Measurements from ENCODE around the gene CASQ2. TPM values are rescaled to one million over a fixed set of nuclear protein-coding genes. Genes with fewer than 3 reads are reported as not detected.

Gene CASQ2
- total RNA-seq, 2 experiments from 2014 or later = not detected

DNA sequence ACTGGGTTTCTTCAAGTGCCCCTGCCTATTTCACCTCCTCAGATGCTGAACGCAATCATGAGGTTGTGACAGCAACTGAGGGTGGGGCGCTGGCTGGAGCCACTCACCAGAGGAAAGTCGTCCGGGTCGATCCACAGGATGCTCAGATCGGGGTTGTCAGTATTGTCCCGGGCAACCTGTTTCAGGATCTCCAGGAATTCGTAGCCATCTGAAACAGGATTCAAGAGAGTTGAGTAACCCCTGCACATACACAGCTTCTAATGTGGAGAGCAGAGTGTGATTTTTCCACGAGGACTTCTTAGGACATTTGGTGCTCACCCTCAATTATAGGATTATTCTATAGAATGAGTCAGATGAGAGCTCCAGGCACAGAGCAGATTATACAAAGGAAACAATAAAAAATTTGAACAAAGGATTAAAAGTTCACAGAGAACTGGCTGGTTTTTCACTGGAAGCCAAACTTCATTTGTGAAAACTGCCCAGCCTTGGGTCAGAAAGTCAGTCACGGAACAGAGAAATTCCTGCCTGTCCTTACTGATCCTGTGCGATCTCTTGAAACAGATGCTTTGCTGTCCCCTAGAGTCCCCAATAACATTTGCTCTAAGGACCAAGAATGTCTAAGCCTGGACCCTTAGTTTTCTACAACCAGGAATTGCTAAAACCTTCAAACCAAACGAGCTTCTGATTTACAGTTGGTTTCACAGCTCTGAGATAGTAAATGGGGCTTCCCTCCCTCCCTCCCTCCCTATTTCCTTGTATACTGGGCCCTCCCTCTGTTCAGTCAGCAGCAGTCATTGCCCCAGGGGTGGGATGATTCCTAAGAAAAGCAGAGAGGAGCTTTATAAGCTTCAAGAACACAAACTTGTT is 63.2 kb downstream of the CASQ2 start:
- Mint-ChIP-seq H3K36me3 (ENCODE audit: low read depth) (no peaks in the 10 kb centered on the region), H3K27ac (no peak overlapping the region), H3K9me3 (no peaks in the 10 kb centered on the region), H3K4me3 (no peak overlapping the region), H3K27me3 (ENCODE audit: low read depth) (peaks cover 17% of the 10 kb centered on the region), H3K4me1 (ENCODE audit: low read depth) (no peaks in the 10 kb centered on the region)
- intact Hi-C loops (cut with micrococcal nuclease) = loop anchor here (5.0 kb wide), 3 partner anchors 63 to 568 kb away; partner anchors contain the start of gene VANGL1
- CTCF ChIA-PET = interaction anchor here (1.2 to 2.2 kb wide), 4 partner anchors 9 to 110 kb away, joined by 4 to 17 read pairs (median 8); no protein-coding TSS in a partner anchor
- no peak for DNase-seq

GRCh38 chr1:115702959-115703358 is 65.6 kb downstream of the CASQ2 start:
- H3K36me3 Mint-ChIP-seq (ENCODE audit: low read depth) = no peaks in the 10 kb centered on the region
- no peaks in the 10 kb centered on the region for H3K9me3 Mint-ChIP-seq
- no peak overlapping the region for H3K4me3 Mint-ChIP-seq
- CTCF ChIA-PET = interaction anchor here (1.2 kb wide), 1 partner anchor 10 kb away, joined by 4 read pairs; no protein-coding TSS in a partner anchor
- peaks cover 14% of the 10 kb centered on the region for H3K27me3 Mint-ChIP-seq (ENCODE audit: low read depth)
- intact Hi-C loops (cut with micrococcal nuclease) = no loop called here
- H3K27ac Mint-ChIP-seq = no peak overlapping the region
- no peak for DNase-seq
- no peaks in the 10 kb centered on the region for H3K4me1 Mint-ChIP-seq (ENCODE audit: low read depth)

GRCh38 chr1:115701090-115701489 is 67.4 kb downstream of the CASQ2 start:
- intact Hi-C loops (cut with micrococcal nuclease) = no loop called here
- Mint-ChIP-seq H3K4me1 (ENCODE audit: low read depth) (no peaks in the 10 kb centered on the region), H3K9me3 (no peaks in the 10 kb centered on the region), H3K4me3 (no peak overlapping the region), H3K27ac (no peak overlapping the region), H3K27me3 (ENCODE audit: low read depth) (peaks cover 5% of the 10 kb centered on the region), H3K36me3 (ENCODE audit: low read depth) (no peaks in the 10 kb centered on the region)
- CTCF ChIA-PET = no interaction called here
- DNase-seq = no peak

GRCh38 chr1:115697619-115698018 is 70.9 kb downstream of the CASQ2 start:
- Mint-ChIP-seq H3K27ac (no peak overlapping the region), H3K36me3 (ENCODE audit: low read depth) (no peaks in the 10 kb centered on the region), H3K4me1 (ENCODE audit: low read depth) (no peaks in the 10 kb centered on the region), H3K4me3 (no peak overlapping the region), H3K27me3 (ENCODE audit: low read depth) (peaks cover 4% of the 10 kb centered on the region), H3K9me3 (no peaks in the 10 kb centered on the region)
- intact Hi-C loops (cut with micrococcal nuclease) = no loop called here
- no peak for DNase-seq
- CTCF ChIA-PET = no interaction called here

DNA sequence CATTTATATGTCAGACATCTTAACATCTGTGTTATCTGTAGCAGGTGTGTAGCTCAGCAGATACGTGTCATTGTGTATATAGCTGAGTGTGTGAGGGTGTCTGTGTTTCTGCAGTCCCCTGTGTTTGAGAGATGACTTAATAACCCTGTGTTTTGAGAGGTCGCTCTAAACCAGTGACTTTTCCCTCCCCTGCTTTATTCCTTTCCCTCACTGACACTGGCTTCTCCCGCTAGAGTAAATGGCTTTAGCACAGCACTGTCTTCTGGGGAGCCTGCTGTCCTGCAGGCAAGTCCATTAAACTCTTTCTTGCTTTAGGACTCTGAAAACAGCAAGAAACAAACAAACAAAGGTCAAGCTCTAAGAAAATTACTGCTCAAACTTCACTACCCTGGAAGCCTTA is 73.7 kb downstream of the CASQ2 start:
- no peaks in the 10 kb centered on the region for H3K9me3 Mint-ChIP-seq
- H3K36me3 Mint-ChIP-seq (ENCODE audit: low read depth) = no peaks in the 10 kb centered on the region
- CTCF ChIA-PET = no interaction called here
- H3K27me3 Mint-ChIP-seq (ENCODE audit: low read depth) = peaks cover 2% of the 10 kb centered on the region
- H3K4me3 Mint-ChIP-seq = no peak overlapping the region
- intact Hi-C loops (cut with micrococcal nuclease) = no loop called here
- no peaks in the 10 kb centered on the region for H3K4me1 Mint-ChIP-seq (ENCODE audit: low read depth)
- no peak for DNase-seq
- no peak overlapping the region for H3K27ac Mint-ChIP-seq

DNA sequence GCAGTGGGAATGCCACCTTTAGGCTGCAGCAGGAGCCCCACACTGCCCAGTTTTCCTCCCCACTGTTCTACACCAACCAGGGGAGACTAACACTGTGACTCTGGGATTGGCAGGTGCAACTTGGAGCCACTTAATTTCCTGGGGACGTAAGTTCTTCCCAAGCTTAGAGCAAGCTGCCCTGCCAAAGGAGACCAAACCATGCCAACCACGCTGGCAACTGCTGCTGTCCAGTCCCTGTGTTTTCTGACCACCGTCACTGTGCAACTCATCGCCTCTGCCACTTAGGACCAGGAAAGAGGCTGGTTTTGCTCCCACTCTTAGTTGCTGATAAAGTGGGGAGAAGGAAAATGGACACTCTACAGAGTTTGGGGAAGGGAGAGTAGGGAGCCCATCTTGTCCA is 76.3 kb downstream of the CASQ2 start:
- Mint-ChIP-seq H3K4me3 (no peak overlapping the region), H3K9me3 (no peaks in the 10 kb centered on the region), H3K27me3 (ENCODE audit: low read depth) (no peaks in the 10 kb centered on the region), H3K4me1 (ENCODE audit: low read depth) (no peaks in the 10 kb centered on the region), H3K36me3 (ENCODE audit: low read depth) (no peaks in the 10 kb centered on the region), H3K27ac (no peak overlapping the region)
- CTCF ChIA-PET = interaction anchor here (1.0 kb wide), 1 partner anchor 14 kb away, joined by 3 read pairs; no protein-coding TSS in a partner anchor
- DNase-seq = no peak
- intact Hi-C loops (cut with micrococcal nuclease) = no loop called here

DNA sequence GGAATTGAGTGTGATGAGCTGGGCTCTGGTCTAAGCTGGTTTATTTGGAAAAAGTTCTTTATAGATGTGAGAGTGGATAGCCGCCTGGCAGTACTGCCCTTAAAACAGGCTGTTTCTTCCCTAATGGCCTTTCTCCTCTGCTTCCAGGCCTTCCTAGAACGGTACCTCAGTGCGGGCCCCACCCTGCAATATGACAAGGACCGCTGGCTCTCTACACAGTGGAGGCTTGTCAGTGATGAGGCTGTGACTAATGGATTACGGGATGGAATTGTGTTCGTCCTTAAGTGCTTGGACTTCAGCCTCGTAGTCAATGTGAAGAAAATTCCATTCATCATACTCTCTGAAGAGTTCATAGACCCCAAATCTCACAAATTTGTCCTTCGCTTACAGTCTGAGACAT is 77.5 kb downstream of the CASQ2 start:
- Mint-ChIP-seq H3K4me3 (no peak overlapping the region), H3K4me1 (ENCODE audit: low read depth) (no peaks in the 10 kb centered on the region), H3K9me3 (no peaks in the 10 kb centered on the region), H3K27ac (no peak overlapping the region), H3K36me3 (ENCODE audit: low read depth) (no peaks in the 10 kb centered on the region), H3K27me3 (ENCODE audit: low read depth) (no peaks in the 10 kb centered on the region)
- CTCF ChIA-PET = interaction anchor here (1.0 kb wide), 1 partner anchor 16 kb away, joined by 4 read pairs; no protein-coding TSS in a partner anchor
- no peak for DNase-seq
- intact Hi-C loops (cut with micrococcal nuclease) = no loop called here

DNA sequence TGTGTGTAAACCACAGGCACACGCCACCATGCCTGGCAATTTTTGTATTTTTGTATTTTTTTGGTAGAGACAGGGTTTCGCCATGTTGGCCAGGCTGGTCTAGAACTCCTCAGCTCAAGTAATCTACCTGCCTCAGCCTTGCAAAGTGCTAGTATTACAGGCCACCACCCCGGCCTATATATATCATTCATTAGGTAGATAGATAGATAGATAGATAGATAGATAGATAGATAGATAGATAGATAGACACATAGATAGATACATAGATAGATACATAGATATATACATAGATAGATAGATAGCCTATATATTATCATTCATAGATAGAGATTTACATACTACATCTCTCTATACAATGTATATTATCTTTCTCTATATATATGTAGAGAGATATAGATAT is 80.8 kb downstream of the CASQ2 start:
- Mint-ChIP-seq H3K4me3 (no peak overlapping the region), H3K4me1 (ENCODE audit: low read depth) (no peaks in the 10 kb centered on the region), H3K36me3 (ENCODE audit: low read depth) (no peaks in the 10 kb centered on the region), H3K9me3 (no peaks in the 10 kb centered on the region), H3K27ac (no peak overlapping the region), H3K27me3 (ENCODE audit: low read depth) (no peaks in the 10 kb centered on the region)
- intact Hi-C loops (cut with micrococcal nuclease) = no loop called here
- no peak for DNase-seq
- CTCF ChIA-PET = interaction anchor here (1.6 kb wide), 1 partner anchor 19 kb away, joined by 8 read pairs; no protein-coding TSS in a partner anchor

GRCh38 chr1:115685029-115685705 is 83.3 kb downstream of the CASQ2 start:
- Mint-ChIP-seq H3K27me3 (ENCODE audit: low read depth) (no peaks in the 10 kb centered on the region), H3K27ac (no peak overlapping the region), H3K36me3 (ENCODE audit: low read depth) (no peaks in the 10 kb centered on the region), H3K9me3 (no peaks in the 10 kb centered on the region), H3K4me3 (no peak overlapping the region), H3K4me1 (ENCODE audit: low read depth) (no peaks in the 10 kb centered on the region)
- CTCF ChIA-PET = interaction anchor here (2.3 kb wide), 1 partner anchor 21 kb away, joined by 4 read pairs; no protein-coding TSS in a partner anchor
- intact Hi-C loops (cut with micrococcal nuclease) = no loop called here
- no peak for DNase-seq

DNA sequence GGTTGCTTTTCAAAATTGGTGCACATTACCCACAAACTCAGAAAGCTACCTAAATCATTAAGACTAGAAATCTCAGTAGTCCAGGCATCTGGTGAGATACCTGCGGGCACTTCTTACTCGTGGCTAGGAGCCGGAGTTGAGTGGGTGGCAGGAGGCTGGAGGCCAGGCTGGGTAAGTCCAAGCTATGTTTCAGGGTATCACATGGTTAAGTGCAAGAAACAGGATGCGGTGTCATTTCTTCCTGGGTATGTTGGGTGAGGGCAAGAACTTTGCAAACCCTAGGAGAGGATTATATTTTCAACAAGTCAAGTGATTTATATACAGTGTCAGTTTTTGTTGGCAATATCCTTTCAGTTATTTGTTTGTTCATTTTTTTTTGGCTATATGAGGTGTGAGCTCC is 85.7 kb downstream of the CASQ2 start:
- CTCF ChIA-PET = no interaction called here
- Mint-ChIP-seq H3K27ac (no peak overlapping the region), H3K36me3 (ENCODE audit: low read depth) (no peaks in the 10 kb centered on the region), H3K27me3 (ENCODE audit: low read depth) (no peaks in the 10 kb centered on the region), H3K4me3 (no peak overlapping the region), H3K9me3 (no peaks in the 10 kb centered on the region), H3K4me1 (ENCODE audit: low read depth) (no peaks in the 10 kb centered on the region)
- no peak for DNase-seq
- intact Hi-C loops (cut with micrococcal nuclease) = no loop called here

DNA sequence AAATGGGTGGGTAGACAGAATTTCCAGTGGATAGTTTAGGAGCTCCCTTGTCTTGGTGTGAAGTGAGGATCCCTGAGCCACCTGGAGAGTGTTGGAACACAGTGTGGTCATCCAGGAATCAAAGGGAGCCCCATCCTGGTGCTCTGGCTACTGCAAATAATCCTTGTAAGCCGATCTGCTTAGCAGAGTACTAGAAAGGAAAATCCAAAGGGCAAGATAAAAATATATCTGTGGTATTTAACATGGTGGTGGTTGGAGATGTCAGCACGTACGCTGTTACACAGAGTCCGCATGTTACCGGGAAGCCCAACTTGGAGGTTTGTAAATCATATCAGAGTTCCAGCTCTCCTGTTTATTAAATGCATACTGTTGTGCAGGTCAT is 87.8 kb downstream of the CASQ2 start:
- no peak for DNase-seq
- H3K27ac Mint-ChIP-seq = no peak overlapping the region
- H3K4me3 Mint-ChIP-seq = no peak overlapping the region
- no peaks in the 10 kb centered on the region for H3K4me1 Mint-ChIP-seq (ENCODE audit: low read depth)
- intact Hi-C loops (cut with micrococcal nuclease) = no loop called here
- no peaks in the 10 kb centered on the region for H3K27me3 Mint-ChIP-seq (ENCODE audit: low read depth)
- no peaks in the 10 kb centered on the region for H3K9me3 Mint-ChIP-seq
- CTCF ChIA-PET = no interaction called here
- no peaks in the 10 kb centered on the region for H3K36me3 Mint-ChIP-seq (ENCODE audit: low read depth)

DNA sequence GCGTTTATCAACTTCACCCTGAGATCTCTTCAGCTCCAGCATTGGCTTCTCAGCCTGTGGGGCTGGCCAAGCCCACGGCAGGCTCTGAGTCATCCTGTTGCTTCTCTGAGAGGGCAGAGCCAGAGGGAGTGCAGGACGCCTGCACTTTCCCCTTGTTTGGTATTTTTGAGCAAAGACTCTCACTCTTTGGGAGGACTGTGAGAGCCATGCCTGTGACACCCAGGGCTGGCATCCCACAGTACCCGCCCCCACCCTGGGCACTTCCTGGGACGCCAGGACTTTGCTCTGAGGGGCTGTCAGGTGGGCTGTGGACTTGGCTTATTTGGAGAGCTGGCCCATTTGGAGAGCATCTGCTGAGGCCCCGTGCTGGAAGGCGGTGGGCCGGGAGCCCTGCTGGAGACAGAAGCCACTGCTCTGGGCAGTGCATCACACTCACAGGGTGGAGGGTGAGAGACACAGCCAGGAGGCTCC is 89.3 kb downstream of the CASQ2 start:
- Mint-ChIP-seq H3K27me3 (ENCODE audit: low read depth) (no peaks in the 10 kb centered on the region), H3K36me3 (ENCODE audit: low read depth) (no peaks in the 10 kb centered on the region), H3K27ac (no peak overlapping the region), H3K4me3 (no peak overlapping the region), H3K9me3 (no peaks in the 10 kb centered on the region), H3K4me1 (ENCODE audit: low read depth) (no peaks in the 10 kb centered on the region)
- intact Hi-C loops (cut with micrococcal nuclease) = no loop called here
- CTCF ChIA-PET = interaction anchor here (0.6 kb wide), 1 partner anchor 92 kb away, joined by 4 read pairs; no protein-coding TSS in a partner anchor
- DNase-seq = no peak

All from activated naive CD4-positive, alpha-beta T cell treated with anti-CD3 and anti-CD28 coated beads for 36 hours (primary cell).